GM23338 (cell line): ENCODE measurements around the gene CNOT4. TPM values are rescaled to one million over a fixed set of nuclear protein-coding genes. Genes with fewer than 3 reads are reported as not detected.

ENCODE experiments used
- ATAC-seq: fragments of 200-7000 bp; cut with Tn5 transposase; 3 replicates; pipeline ENCODE4 v1.9.1; 2020
- DNase-seq: peaks from one replicate; pipeline ENCODE4 v3.0.0-alpha.2; 2015; ENCODE audit warnings: low spot score
- H2AFZ ChIP-seq: fragments of 200-600 bp; sonication (generic); 2 replicates; pipeline ENCODE4 v1.8.0; 2016; ENCODE audit warnings: antibody characterized with exemption, mild to moderate bottlenecking, moderate library complexity
- H3F3A ChIP-seq: fragments of 200-600 bp; sonication (generic); replicated peaks from 2 replicates; pipeline ENCODE4 v1.8.0; 2017; ENCODE audit warnings: antibody characterized with exemption, mixed run types, low read depth
- H3K27ac ChIP-seq: fragments of 200-600 bp; sonication (generic); 2 replicates; pipeline ENCODE4 v1.6.1; 2016; ENCODE audit warnings: low read depth
- H3K27me3 ChIP-seq: fragments of 200-600 bp; sonication (generic); 2 replicates; pipeline ENCODE4 v1.8.0; 2016; ENCODE audit warnings: mild to moderate bottlenecking, mixed run types, moderate library complexity; ENCODE audit not compliant: insufficient read depth
- H3K36me3 ChIP-seq: fragments of 200-600 bp; sonication (generic); 2 replicates; pipeline ENCODE4 v1.8.0; 2016; ENCODE audit warnings: mild to moderate bottlenecking; ENCODE audit not compliant: insufficient read depth
- H3K4me1 ChIP-seq: fragments of 200-600 bp; sonication (generic); 2 replicates; pipeline ENCODE4 v1.8.0; 2016; ENCODE audit warnings: mild to moderate bottlenecking, moderate library complexity; ENCODE audit not compliant: insufficient read depth
- H3K4me2 ChIP-seq: fragments of 200-600 bp; sonication (generic); 2 replicates; pipeline ENCODE4 v1.7.1; 2017; ENCODE audit warnings: mixed run types
- H3K4me3 ChIP-seq: fragments of 200-600 bp; sonication (generic); 2 replicates; pipeline ENCODE4 v1.6.1; 2016; ENCODE audit warnings: mixed run types
- H3K79me2 ChIP-seq: fragments of 200-600 bp; sonication (generic); replicated peaks from 2 replicates; pipeline ENCODE4 v1.8.0; 2017; ENCODE audit warnings: mild to moderate bottlenecking; ENCODE audit not compliant: insufficient read depth
- H3K9me2 ChIP-seq: fragments of 200-600 bp; sonication (generic); 2 replicates; pipeline ENCODE4 v1.8.0; 2017; ENCODE audit not compliant: insufficient read depth
- H4K20me1 ChIP-seq: fragments of 200-600 bp; sonication (generic); replicated peaks from 2 replicates; pipeline ENCODE4 v1.8.0; 2017; ENCODE audit warnings: mild to moderate bottlenecking; ENCODE audit not compliant: insufficient read depth
- H3K27ac Mint-ChIP-seq: 2 replicates; pipeline ENCODE4 v1.8.0; 2020; ENCODE audit warnings: inconsistent platforms, mild to moderate bottlenecking, moderate library complexity, mixed read lengths
- H3K27me3 Mint-ChIP-seq: 3 replicates; pipeline ENCODE4 v1.8.0; 2022; ENCODE audit warnings: low read depth, mild to moderate bottlenecking, moderate library complexity, mixed read lengths, inconsistent platforms; ENCODE audit not compliant: insufficient read depth, poor library complexity
- H3K36me3 Mint-ChIP-seq: 3 replicates; pipeline ENCODE4 v1.8.0; 2021; ENCODE audit warnings: low read depth, mild to moderate bottlenecking, inconsistent platforms, moderate library complexity, mixed read lengths
- H3K4me1 Mint-ChIP-seq: 3 replicates; pipeline ENCODE4 v1.8.0; 2020; ENCODE audit warnings: mild to moderate bottlenecking, inconsistent platforms, mixed read lengths
- H3K4me3 Mint-ChIP-seq: 3 replicates; pipeline ENCODE4 v1.8.0; 2021; ENCODE audit warnings: moderate library complexity, mild to moderate bottlenecking, inconsistent platforms, mixed read lengths
- H3K9me3 Mint-ChIP-seq: 3 replicates; pipeline ENCODE4 v1.8.0; 2020; ENCODE audit warnings: moderate library complexity, mild to moderate bottlenecking, inconsistent platforms, mixed read lengths
- CREB1 ChIP-seq: fragments of 250-450 bp; sonication (Bioruptor Pico); IDR thresholded peaks from 2 replicates; pipeline ENCODE4 v1.5.0; 2020; ENCODE audit warnings: low read depth, mild to moderate bottlenecking, moderate library complexity
- EZH2 ChIP-seq: fragments of 200-600 bp; sonication (generic); IDR thresholded peaks from one replicate; pipeline ENCODE4 v1.8.0; 2017; ENCODE audit warnings: antibody characterized with exemption, mild to moderate bottlenecking, low read depth; ENCODE audit not compliant: unreplicated experiment
- EZH2phosphoT487 ChIP-seq: fragments of 200-600 bp; sonication (generic); IDR thresholded peaks from one replicate; pipeline ENCODE4 v1.8.1; 2018; ENCODE audit warnings: antibody characterized with exemption; ENCODE audit not compliant: unreplicated experiment
- JUNB ChIP-seq: IDR thresholded peaks from one replicate; pipeline ENCODE4 v1.6.1; 2016; ENCODE audit warnings: antibody characterized with exemption; ENCODE audit not compliant: unreplicated experiment
- NANOG ChIP-seq: IDR thresholded peaks from 2 replicates; pipeline ENCODE4 v1.6.1; 2016; ENCODE audit warnings: antibody characterized with exemption, borderline replicate concordance
- POLR2AphosphoS5 ChIP-seq: IDR thresholded peaks from 2 replicates; pipeline ENCODE4 v1.6.1; 2016; ENCODE audit warnings: antibody characterized with exemption, low read depth
- ZNF114 ChIP-seq: fragments of 250-450 bp; sonication (Bioruptor Pico); IDR thresholded peaks from 2 replicates; pipeline ENCODE4 v1.5.0; 2020; ENCODE audit warnings: mild to moderate bottlenecking, moderate library complexity
- ZNF331 ChIP-seq: fragments of 250-450 bp; sonication (Bioruptor Pico); IDR thresholded peaks from 2 replicates; pipeline ENCODE4 v1.5.0; 2020; ENCODE audit warnings: low read depth, mild to moderate bottlenecking, moderate library complexity
- polyA plus RNA-seq: library from polyadenylated mRNA; unstranded; fragments of >200 nt; fragmentation: Nextera tagmentation; extraction: Ambion mirVana; gene quantifications from 2 replicates; pipeline ENCODE4 v1.2.1, GENCODE V29; 2016
- total RNA-seq: library from RNA; depleted of rRNA; stranded (reverse); fragments of >200 nt; shearing (Covaris generic); gene quantifications from 2 replicates; pipeline ENCODE4 v1.2.3, GENCODE V29; 2014
- TF ChIP-seq, protein P1 (sequence below): IDR thresholded peaks from one replicate; pipeline ENCODE4 v1.6.1; 2018; ENCODE audit warnings: antibody characterized with exemption; ENCODE audit not compliant: unreplicated experiment
- TF ChIP-seq, protein P2 (sequence below), 2 experiments: fragments of 200-600 bp in 1 of 2; sonication (generic) in 1 of 2; conservative IDR thresholded peaks; 2 replicates each; pipeline versions ENCODE4 v1.5.1 to v1.6.1; 2016 to 2017; ENCODE audit warnings: antibody characterized with exemption in 2 of 2, low read depth in 2 of 2, mild to moderate bottlenecking in 2 of 2, moderate library complexity in 1 of 2
- TF ChIP-seq, protein P3 (sequence below): IDR thresholded peaks from 2 replicates; pipeline ENCODE4 v1.6.1; 2016; ENCODE audit warnings: antibody characterized with exemption

The CNOT4 gene
- total and polyA plus RNA-seq, 2 experiments from 2014 or later, result 18.9 to 26.2 TPM

DNA sequence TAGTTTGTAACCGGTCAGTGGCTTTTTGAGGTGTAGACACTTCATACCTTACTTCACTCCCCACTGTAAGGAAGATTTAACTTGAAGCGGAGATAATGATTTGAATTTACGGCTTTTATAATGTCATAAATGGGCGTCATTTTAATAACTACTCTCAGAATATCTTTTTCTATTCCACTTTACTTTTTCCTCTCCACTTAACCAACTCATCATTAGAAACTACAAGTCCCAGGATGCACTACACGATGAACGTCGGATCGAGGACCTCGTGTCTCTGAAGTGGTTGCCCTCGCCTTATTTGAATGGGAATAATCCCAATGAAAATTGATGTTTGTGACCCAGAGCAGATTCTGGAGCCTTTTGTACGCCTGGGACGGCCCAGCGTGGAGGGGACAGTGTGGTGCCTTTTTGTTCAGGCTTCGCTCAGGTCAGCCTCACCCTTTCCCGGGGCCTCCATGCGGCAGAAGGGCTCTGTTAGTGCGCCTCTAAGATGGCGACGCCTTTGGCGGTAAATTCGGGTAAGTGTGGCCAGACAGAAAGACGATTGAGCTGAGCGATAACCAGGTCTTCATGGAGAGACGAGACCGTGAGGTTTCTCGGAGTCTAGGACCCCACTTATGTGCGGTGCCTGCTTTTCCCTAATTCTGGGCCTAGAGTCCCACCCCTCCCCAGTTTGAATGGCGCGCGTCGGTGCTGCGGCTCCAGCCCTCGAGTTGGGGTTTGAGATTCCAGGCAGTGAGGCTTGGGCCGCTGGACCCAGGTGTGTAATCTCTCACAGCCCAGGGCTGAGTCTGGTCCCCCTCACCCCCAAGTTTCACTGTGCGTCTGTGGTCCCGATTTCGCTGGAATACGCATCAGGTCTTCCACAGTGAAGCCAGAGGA, 47.8 kb upstream of the CNOT4 start, which contains the start of gene NUP205:
TSS of gene NUP205 (plus strand) at position 463 of the 882 bp plus-strand sequence. CDS start at position 491, 28 bp downstream.
- peaks cover 3% of the 10 kb centered on the region; the same call in 1 of the 2 replicates for H3F3A ChIP-seq
- H3K27ac ChIP-seq, result peak within 1 kb of the TSS; percentile 96
- H3K4me3 ChIP-seq, result peak within 1 kb of the TSS; percentile 91
- TF ChIP-seq JUNB (no peak), EZH2 (no peak), POLR2AphosphoS5 (peak; percentile 94), ZNF331 (no peak), NANOG (no peak), CREB1 (CRISPR knock-in tag) (peak; percentile 87), ZNF114 (CRISPR knock-in tag) (no peak), EZH2phosphoT487 (no peak)
- TF ChIP-seq, protein P1, sequence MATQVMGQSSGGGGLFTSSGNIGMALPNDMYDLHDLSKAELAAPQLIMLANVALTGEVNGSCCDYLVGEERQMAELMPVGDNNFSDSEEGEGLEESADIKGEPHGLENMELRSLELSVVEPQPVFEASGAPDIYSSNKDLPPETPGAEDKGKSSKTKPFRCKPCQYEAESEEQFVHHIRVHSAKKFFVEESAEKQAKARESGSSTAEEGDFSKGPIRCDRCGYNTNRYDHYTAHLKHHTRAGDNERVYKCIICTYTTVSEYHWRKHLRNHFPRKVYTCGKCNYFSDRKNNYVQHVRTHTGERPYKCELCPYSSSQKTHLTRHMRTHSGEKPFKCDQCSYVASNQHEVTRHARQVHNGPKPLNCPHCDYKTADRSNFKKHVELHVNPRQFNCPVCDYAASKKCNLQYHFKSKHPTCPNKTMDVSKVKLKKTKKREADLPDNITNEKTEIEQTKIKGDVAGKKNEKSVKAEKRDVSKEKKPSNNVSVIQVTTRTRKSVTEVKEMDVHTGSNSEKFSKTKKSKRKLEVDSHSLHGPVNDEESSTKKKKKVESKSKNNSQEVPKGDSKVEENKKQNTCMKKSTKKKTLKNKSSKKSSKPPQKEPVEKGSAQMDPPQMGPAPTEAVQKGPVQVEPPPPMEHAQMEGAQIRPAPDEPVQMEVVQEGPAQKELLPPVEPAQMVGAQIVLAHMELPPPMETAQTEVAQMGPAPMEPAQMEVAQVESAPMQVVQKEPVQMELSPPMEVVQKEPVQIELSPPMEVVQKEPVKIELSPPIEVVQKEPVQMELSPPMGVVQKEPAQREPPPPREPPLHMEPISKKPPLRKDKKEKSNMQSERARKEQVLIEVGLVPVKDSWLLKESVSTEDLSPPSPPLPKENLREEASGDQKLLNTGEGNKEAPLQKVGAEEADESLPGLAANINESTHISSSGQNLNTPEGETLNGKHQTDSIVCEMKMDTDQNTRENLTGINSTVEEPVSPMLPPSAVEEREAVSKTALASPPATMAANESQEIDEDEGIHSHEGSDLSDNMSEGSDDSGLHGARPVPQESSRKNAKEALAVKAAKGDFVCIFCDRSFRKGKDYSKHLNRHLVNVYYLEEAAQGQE, result no peak
- TF ChIP-seq, protein P2, sequence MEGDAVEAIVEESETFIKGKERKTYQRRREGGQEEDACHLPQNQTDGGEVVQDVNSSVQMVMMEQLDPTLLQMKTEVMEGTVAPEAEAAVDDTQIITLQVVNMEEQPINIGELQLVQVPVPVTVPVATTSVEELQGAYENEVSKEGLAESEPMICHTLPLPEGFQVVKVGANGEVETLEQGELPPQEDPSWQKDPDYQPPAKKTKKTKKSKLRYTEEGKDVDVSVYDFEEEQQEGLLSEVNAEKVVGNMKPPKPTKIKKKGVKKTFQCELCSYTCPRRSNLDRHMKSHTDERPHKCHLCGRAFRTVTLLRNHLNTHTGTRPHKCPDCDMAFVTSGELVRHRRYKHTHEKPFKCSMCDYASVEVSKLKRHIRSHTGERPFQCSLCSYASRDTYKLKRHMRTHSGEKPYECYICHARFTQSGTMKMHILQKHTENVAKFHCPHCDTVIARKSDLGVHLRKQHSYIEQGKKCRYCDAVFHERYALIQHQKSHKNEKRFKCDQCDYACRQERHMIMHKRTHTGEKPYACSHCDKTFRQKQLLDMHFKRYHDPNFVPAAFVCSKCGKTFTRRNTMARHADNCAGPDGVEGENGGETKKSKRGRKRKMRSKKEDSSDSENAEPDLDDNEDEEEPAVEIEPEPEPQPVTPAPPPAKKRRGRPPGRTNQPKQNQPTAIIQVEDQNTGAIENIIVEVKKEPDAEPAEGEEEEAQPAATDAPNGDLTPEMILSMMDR (conservative IDR thresholded peaks at IDR 0.05; ENCODE audit: low read depth in 2 of 2), result no peak
- TF ChIP-seq, protein P3, sequence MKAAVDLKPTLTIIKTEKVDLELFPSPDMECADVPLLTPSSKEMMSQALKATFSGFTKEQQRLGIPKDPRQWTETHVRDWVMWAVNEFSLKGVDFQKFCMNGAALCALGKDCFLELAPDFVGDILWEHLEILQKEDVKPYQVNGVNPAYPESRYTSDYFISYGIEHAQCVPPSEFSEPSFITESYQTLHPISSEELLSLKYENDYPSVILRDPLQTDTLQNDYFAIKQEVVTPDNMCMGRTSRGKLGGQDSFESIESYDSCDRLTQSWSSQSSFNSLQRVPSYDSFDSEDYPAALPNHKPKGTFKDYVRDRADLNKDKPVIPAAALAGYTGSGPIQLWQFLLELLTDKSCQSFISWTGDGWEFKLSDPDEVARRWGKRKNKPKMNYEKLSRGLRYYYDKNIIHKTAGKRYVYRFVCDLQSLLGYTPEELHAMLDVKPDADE, result peak; percentile 89; the same call in 1 of the 2 replicates
- Mint-ChIP-seq H3K36me3 (peaks cover 11% of the 10 kb centered on the region), H3K27ac (no peak within 1 kb of the TSS), H3K4me3 (no peak within 1 kb of the TSS), H3K27me3 (peaks cover 3% of the 10 kb centered on the region), H3K4me1 (peaks cover 20% of the 10 kb centered on the region), H3K9me3 (peaks cover 2% of the 10 kb centered on the region; the same call in 1 of the 3 replicates)
- H3K27me3 ChIP-seq, result no peaks in the 10 kb centered on the region
- peak; percentile 73 for ATAC-seq
- H3K4me1 ChIP-seq, result peaks cover 36% of the 10 kb centered on the region
- 0 out of 2 replicates have a peak within 1 kb of the TSS, but pooled peaks have one; percentile 0 for H2AFZ ChIP-seq
- peaks cover 44% of the 10 kb centered on the region for H3K79me2 ChIP-seq
- no peaks in the 10 kb centered on the region for H3K36me3 ChIP-seq
- H3K4me2 ChIP-seq, result peak within 1 kb of the TSS; percentile 74
- no peaks in the 10 kb centered on the region for H3K9me2 ChIP-seq
- DNase-seq, result peak; percentile 86
- no peaks in the 10 kb centered on the region for H4K20me1 ChIP-seq
